Loucy (cell line): ENCODE measurements around the gene SCFD2.

Experiments
- H2AFZ ChIP-seq: fragments of 200-600 bp; sonication (generic); 2 replicates; pipeline ENCODE4 v1.6.0; 2016; ENCODE audit warnings: antibody characterized with exemption, mild to moderate bottlenecking, low read length, moderate library complexity
- H3F3A ChIP-seq: fragments of 200-600 bp; 2 replicates; pipeline ENCODE4 v1.6.0; 2016; ENCODE audit warnings: antibody characterized with exemption, low read depth, mild to moderate bottlenecking
- H3K27me3 ChIP-seq: fragments of 200-600 bp; sonication (generic); 2 replicates; pipeline ENCODE4 v1.6.1; 2014; ENCODE audit warnings: low read length, mild to moderate bottlenecking; ENCODE audit not compliant: insufficient read depth, poor library complexity, severe bottlenecking
- H3K36me3 ChIP-seq: fragments of 200-600 bp; sonication (generic); 2 replicates; pipeline ENCODE4 v1.6.1; 2016; ENCODE audit warnings: low read length; ENCODE audit not compliant: insufficient read depth
- H3K4me1 ChIP-seq: fragments of 200-600 bp; sonication (generic); 2 replicates; pipeline ENCODE4 v1.5.1; 2014; ENCODE audit warnings: low read length, mild to moderate bottlenecking; ENCODE audit not compliant: insufficient read depth, poor library complexity, severe bottlenecking
- H3K4me2 ChIP-seq: fragments of 200-600 bp; sonication (generic); 2 replicates; pipeline ENCODE4 v1.6.0; 2014; ENCODE audit warnings: antibody characterized with exemption, low read length, low read depth, mild to moderate bottlenecking; ENCODE audit not compliant: poor library complexity, severe bottlenecking
- H3K4me3 ChIP-seq: fragments of 200-600 bp; sonication (generic); 2 replicates; pipeline ENCODE4 v1.5.1; 2014; ENCODE audit warnings: low read length, mild to moderate bottlenecking, mixed read lengths; ENCODE audit not compliant: poor library complexity, severe bottlenecking
- H3K79me2 ChIP-seq: fragments of 200-600 bp; sonication (generic); 2 replicates; pipeline ENCODE4 v1.6.1; 2014; ENCODE audit warnings: low read length; ENCODE audit not compliant: insufficient read depth
- H3K9ac ChIP-seq: fragments of 200-600 bp; sonication (generic); 2 replicates; pipeline ENCODE4 v1.6.0; 2014; ENCODE audit warnings: mild to moderate bottlenecking, low read depth, low read length, moderate library complexity; ENCODE audit not compliant: poor library complexity, severe bottlenecking
- H3K9me2 ChIP-seq: fragments of 200-600 bp; sonication (generic); replicated peaks from 2 replicates; pipeline ENCODE4 v1.6.1; 2016; ENCODE audit warnings: low read depth, low read length, mixed read lengths
- H3K9me3 ChIP-seq: fragments of 200-600 bp; sonication (generic); 2 replicates; pipeline ENCODE4 v1.6.1; 2014; ENCODE audit warnings: mild to moderate bottlenecking, antibody characterized with exemption, low read length, low read depth; ENCODE audit not compliant: insufficient read depth
- H4K20me1 ChIP-seq: fragments of 200-600 bp; sonication (generic); 2 replicates; pipeline ENCODE4 v1.6.0; 2014; ENCODE audit warnings: antibody characterized with exemption, low read length, mild to moderate bottlenecking; ENCODE audit not compliant: insufficient read depth, poor library complexity, severe bottlenecking
- CTCF ChIP-seq: fragments of 200-600 bp; sonication (generic); conservative IDR thresholded peaks from 2 replicates; pipeline ENCODE4 v1.5.1; 2014; ENCODE audit warnings: mild to moderate bottlenecking, antibody characterized with exemption, low read length
- EZH2phosphoT487 ChIP-seq: fragments of 200-600 bp; IDR thresholded peaks from 2 replicates; pipeline ENCODE4 v1.6.1; 2018; ENCODE audit warnings: antibody characterized with exemption, mild to moderate bottlenecking, moderate library complexity, borderline replicate concordance

The SCFD2 gene

GRCh38 chr4:52987392-52988056, 378.3 kb downstream of the SCFD2 start:
- no peak overlapping the region for H3K9ac ChIP-seq
- TF ChIP-seq CTCF (no peak), EZH2phosphoT487 (no peak)
- no peaks in the 10 kb centered on the region for H3K9me3 ChIP-seq
- no peaks in the 10 kb centered on the region for H3K79me2 ChIP-seq
- no peaks in the 10 kb centered on the region for H3K36me3 ChIP-seq
- H2AFZ ChIP-seq: no peak overlapping the region
- H3F3A ChIP-seq: no peaks in the 10 kb centered on the region
- H3K27me3 ChIP-seq: no peaks in the 10 kb centered on the region
- peaks cover 7% of the 10 kb centered on the region for H3K4me1 ChIP-seq
- no peak overlapping the region for H3K4me3 ChIP-seq
- H3K4me2 ChIP-seq: no peak overlapping the region
- H4K20me1 ChIP-seq: no peaks in the 10 kb centered on the region
- H3K9me2 ChIP-seq: no peaks in the 10 kb centered on the region

- H3K36me3 ChIP-seq: no peaks in the 10 kb centered on the region
- H3K79me2 ChIP-seq: no peaks in the 10 kb centered on the region
- no peaks in the 10 kb centered on the region for H3K9me3 ChIP-seq
- no peak overlapping the region for H2AFZ ChIP-seq
- peaks cover 7% of the 10 kb centered on the region for H3K4me1 ChIP-seq
- no peak overlapping the region for H3K9ac ChIP-seq
- H3K9me2 ChIP-seq: no peaks in the 10 kb centered on the region
- no peaks in the 10 kb centered on the region for H3K27me3 ChIP-seq
- H3K4me3 ChIP-seq: no peak overlapping the region
- no peaks in the 10 kb centered on the region for H4K20me1 ChIP-seq
- no peak overlapping the region for H3K4me2 ChIP-seq
- no peak for TF ChIP-seq CTCF
- TF ChIP-seq EZH2phosphoT487: no peak
- H3F3A ChIP-seq: no peaks in the 10 kb centered on the region
Observed at GRCh38 chr4:52984462-52984881, 381.4 kb downstream of the SCFD2 start.

- no peaks in the 10 kb centered on the region for H3K27me3 ChIP-seq
- peak overlapping the region; percentile 49 for H3K9ac ChIP-seq
- H3K36me3 ChIP-seq: no peaks in the 10 kb centered on the region
- H2AFZ ChIP-seq: peak overlapping the region; percentile 82; the same call in 1 of the 2 replicates
- no peaks in the 10 kb centered on the region for H3K9me2 ChIP-seq
- H3F3A ChIP-seq: no peaks in the 10 kb centered on the region
- H3K4me1 ChIP-seq: peaks cover 7% of the 10 kb centered on the region
- peak overlapping the region; percentile 66 for H3K4me2 ChIP-seq
- TF ChIP-seq EZH2phosphoT487 (no peak), CTCF (peak; percentile 79)
- no peaks in the 10 kb centered on the region for H4K20me1 ChIP-seq
- H3K79me2 ChIP-seq: no peaks in the 10 kb centered on the region
- H3K4me3 ChIP-seq: peak overlapping the region; percentile 54
- H3K9me3 ChIP-seq: no peaks in the 10 kb centered on the region
Observed at GRCh38 chr4:52983563-52984303, 382.1 kb downstream of the SCFD2 start.
